PC-3 (cell line): ENCODE results near the gene SP3.

ENCODE experiments used
- EZH2 ChIP-seq: fragments of 300-600 bp; sonication (generic); IDR thresholded peaks from one replicate; pipeline ENCODE4 v1.6.1; 2017; ENCODE audit warnings: antibody characterized with exemption, mild to moderate bottlenecking, low read length; ENCODE audit not compliant: unreplicated experiment
- TF ChIP-seq, protein P1 (sequence below): fragments of 300-600 bp; sonication (generic); conservative IDR thresholded peaks from 2 replicates; pipeline ENCODE4 v1.5.1; 2017; ENCODE audit warnings: antibody characterized with exemption, low read depth, mild to moderate bottlenecking, low read length

GRCh38 chr2:174014699-174015070, 49.5 kb upstream of the SP3 start:
- TF ChIP-seq, protein P1, sequence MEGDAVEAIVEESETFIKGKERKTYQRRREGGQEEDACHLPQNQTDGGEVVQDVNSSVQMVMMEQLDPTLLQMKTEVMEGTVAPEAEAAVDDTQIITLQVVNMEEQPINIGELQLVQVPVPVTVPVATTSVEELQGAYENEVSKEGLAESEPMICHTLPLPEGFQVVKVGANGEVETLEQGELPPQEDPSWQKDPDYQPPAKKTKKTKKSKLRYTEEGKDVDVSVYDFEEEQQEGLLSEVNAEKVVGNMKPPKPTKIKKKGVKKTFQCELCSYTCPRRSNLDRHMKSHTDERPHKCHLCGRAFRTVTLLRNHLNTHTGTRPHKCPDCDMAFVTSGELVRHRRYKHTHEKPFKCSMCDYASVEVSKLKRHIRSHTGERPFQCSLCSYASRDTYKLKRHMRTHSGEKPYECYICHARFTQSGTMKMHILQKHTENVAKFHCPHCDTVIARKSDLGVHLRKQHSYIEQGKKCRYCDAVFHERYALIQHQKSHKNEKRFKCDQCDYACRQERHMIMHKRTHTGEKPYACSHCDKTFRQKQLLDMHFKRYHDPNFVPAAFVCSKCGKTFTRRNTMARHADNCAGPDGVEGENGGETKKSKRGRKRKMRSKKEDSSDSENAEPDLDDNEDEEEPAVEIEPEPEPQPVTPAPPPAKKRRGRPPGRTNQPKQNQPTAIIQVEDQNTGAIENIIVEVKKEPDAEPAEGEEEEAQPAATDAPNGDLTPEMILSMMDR = no peak
- TF ChIP-seq EZH2 = no peak
